ENCODE measurements around the gene ATG4C.
"Not testable (repeated sequence)": the region's sequence is repeated elsewhere in the genome, so short reads cannot be mapped to it uniquely, and the experiment has no call there.

ATG4C gene

GRCh38 chr1:62783736-62784508 is at the start of gene ATG4C:
Gene ATG4C, plus strand, starts transcription at chr1:62784132. Its CDS starts 19,655 bp downstream, at chr1:62803787.
- DNase-seq, result peak; percentile 71 to 83 (median 80)

GRCh38 chr1:62735491-62736171 is 48.3 kb upstream of the ATG4C start:
- no peak for DNase-seq

- DNase-seq, result not testable (repeated sequence)
Measured at GRCh38 chr1:62740701-62741100, 43.2 kb upstream of the ATG4C start.

GRCh38 chr1:62744611-62745577 is 39.0 kb upstream of the ATG4C start:
- no peak for DNase-seq

- DNase-seq, result no peak
Measured at GRCh38 chr1:62746086-62746808, 37.7 kb upstream of the ATG4C start.

GRCh38 chr1:62746809-62747138 is 37.2 kb upstream of the ATG4C start:
- DNase-seq, result no peak

- no peak for DNase-seq
Measured at GRCh38 chr1:62753031-62753965, 30.6 kb upstream of the ATG4C start.

GRCh38 chr1:62754938-62755337 is 29.0 kb upstream of the ATG4C start:
- DNase-seq, result not testable (repeated sequence)

GRCh38 chr1:62756255-62756884 is 27.6 kb upstream of the ATG4C start:
- not testable (repeated sequence) for DNase-seq

GRCh38 chr1:62759232-62759875 is 24.6 kb upstream of the ATG4C start:
- not testable (repeated sequence) for DNase-seq

- not testable (repeated sequence) for DNase-seq
Measured at GRCh38 chr1:62760021-62760782, 23.7 kb upstream of the ATG4C start.

- DNase-seq, result not testable (repeated sequence)
Measured at GRCh38 chr1:62761223-62761870, 22.6 kb upstream of the ATG4C start.

GRCh38 chr1:62762027-62762426 is 21.9 kb upstream of the ATG4C start:
- not testable (repeated sequence) for DNase-seq

GRCh38 chr1:62765981-62766380 is 18.0 kb upstream of the ATG4C start:
- DNase-seq, result no peak

- not testable (repeated sequence) for DNase-seq
Measured at GRCh38 chr1:62768551-62768950, 15.4 kb upstream of the ATG4C start.

- no peak for DNase-seq
Measured at GRCh38 chr1:62772607-62773295, 11.2 kb upstream of the ATG4C start.

- no peak for DNase-seq
Measured at GRCh38 chr1:62774006-62774405, 9.9 kb upstream of the ATG4C start.

GRCh38 chr1:62774971-62775595 is 8.8 kb upstream of the ATG4C start:
- no peak for DNase-seq
